CD4-positive, alpha-beta T cell (primary cell): ENCODE measurements around the gene PXMP2. TPM values are rescaled to one million over a fixed set of nuclear protein-coding genes. Genes with fewer than 3 reads are reported as not detected.
A peak's percentile ranks its signal among the peaks of the same experiment; 100 is the strongest.

Experiments
- ATAC-seq: fragments of 200-7000 bp; cut with Tn5 transposase; one replicate; pipeline ENCODE4 v1.10.0; 2022; ENCODE audit warnings: mild to moderate bottlenecking; ENCODE audit not compliant: poor library complexity
- CTCF ChIA-PET: fragments of 350-600 bp; sonication (Branson Sonifier 250); formaldehyde crosslinking; loops from one replicate; lab custom pipeline; 2021; ENCODE audit warnings: antibody characterized with exemption, inconsistent platforms; lab: Charles Lee
- POLR2A ChIA-PET: fragments of 350-600 bp; sonication (Branson Sonifier 250); formaldehyde crosslinking; loops from one replicate; lab custom pipeline; 2021; ENCODE audit warnings: antibody characterized with exemption, inconsistent platforms; lab: Charles Lee
- DNase-seq, 14 experiments: peaks; one replicate each; pipeline ENCODE4 v3.0.0-alpha.2; 2013 to 2020; ENCODE audit warnings: mixed read lengths in 2 of 14
- H3K27ac ChIP-seq, 2 donors: one replicate each; pipeline versions ENCODE4 v1.5.1 to v1.7.0; 2013; ENCODE audit warnings: low read length in 2 of 2, low read depth in 1 of 2, mild to moderate bottlenecking in 1 of 2
- H3K27me3 ChIP-seq, 2 experiments: 1 replicate in 1 of 2; 2 replicates in 1 of 2; pipeline versions ENCODE4 v1.6.1 to v1.7.0; 2013; ENCODE audit warnings: low read length in 2 of 2, control low read depth in 1 of 2, mild to moderate bottlenecking in 1 of 2, moderate library complexity in 1 of 2; ENCODE audit not compliant: insufficient read depth in 2 of 2, control insufficient read depth in 1 of 2
- H3K36me3 ChIP-seq: one replicate; pipeline ENCODE4 v1.6.1; 2013; ENCODE audit warnings: low read length, control low read depth; ENCODE audit not compliant: insufficient read depth
- H3K4me1 ChIP-seq: one replicate; pipeline ENCODE4 v1.6.1; 2013; ENCODE audit warnings: low read length, control low read depth; ENCODE audit not compliant: insufficient read depth
- H3K4me3 ChIP-seq: one replicate; pipeline ENCODE4 v1.5.1; 2013; ENCODE audit warnings: mild to moderate bottlenecking, low read length, moderate library complexity
- H3K9me3 ChIP-seq, 2 experiments: 1 replicate in 1 of 2; 2 replicates in 1 of 2; pipeline versions ENCODE4 v1.6.1 to v1.7.0; 2013; ENCODE audit warnings: low read length in 2 of 2, mild to moderate bottlenecking in 2 of 2, control low read depth in 1 of 2, moderate library complexity in 1 of 2; ENCODE audit not compliant: control insufficient read depth in 1 of 2, insufficient read depth in 1 of 2
- H3K27ac Mint-ChIP-seq: one replicate; pipeline ENCODE4 v1.8.0; 2020; ENCODE audit warnings: mixed read lengths
- H3K27me3 Mint-ChIP-seq: one replicate; pipeline ENCODE4 v1.8.0; 2021; ENCODE audit warnings: mixed read lengths
- H3K36me3 Mint-ChIP-seq: one replicate; pipeline ENCODE4 v1.8.0; 2021; ENCODE audit warnings: low read depth, mixed read lengths
- H3K4me1 Mint-ChIP-seq: one replicate; pipeline ENCODE4 v1.8.0; 2021; ENCODE audit warnings: low read depth, mixed read lengths
- H3K4me3 Mint-ChIP-seq: one replicate; pipeline ENCODE4 v1.8.0; 2020; ENCODE audit warnings: mild to moderate bottlenecking, mixed read lengths
- H3K9me3 Mint-ChIP-seq: one replicate; pipeline ENCODE4 v1.8.0; 2020; ENCODE audit warnings: mixed read lengths
- CTCF ChIP-seq: fragments of 200-600 bp; IDR thresholded peaks from one replicate; pipeline ENCODE4 v1.8.0; 2022; ENCODE audit warnings: antibody characterized with exemption, mild to moderate bottlenecking
- intact Hi-C, 2 experiments: fragments of 100-400 bp; cut with DNase I in 1 of 2; cut with micrococcal nuclease in 1 of 2; formaldehyde crosslinking; loops; one replicate each; pipeline versions ENCODE4 v1.15.1 to v1.9.0; 2023 to 2025; cut with DNase I, micrococcal nuclease
- total RNA-seq, 174 experiments: library from RNA in 2 of 174; stranded (reverse) in 2 of 174; gene quantifications; one replicate each; pipeline ENCODE4 v1.2.3 and lab custom pipeline; 2021 to 2026

PXMP2 gene
- total RNA-seq, 2 experiments from 2014 or later = 2.1 to 2.6 TPM

GRCh38 chr12:132669166-132669879, 18.1 kb upstream of the PXMP2 start:
- ATAC-seq = no peak
- CTCF ChIA-PET = no interaction called here
- H3K27ac Mint-ChIP-seq = no peak overlapping the region
- Histone ChIP-seq H3K27ac (no peak overlapping the region), H3K27me3 (no peaks in the 10 kb centered on the region), H3K9me3 (no peaks in the 10 kb centered on the region), H3K4me3 (no peak overlapping the region), H3K4me1 (peaks cover 7% of the 10 kb centered on the region), H3K36me3 (peaks cover 71% of the 10 kb centered on the region)
- H3K36me3 Mint-ChIP-seq = peaks cover 87% of the 10 kb centered on the region
- DNase-seq = no peak
- H3K4me1 Mint-ChIP-seq = peaks cover 4% of the 10 kb centered on the region
- H3K4me3 Mint-ChIP-seq = no peak overlapping the region
- H3K27me3 Mint-ChIP-seq = no peaks in the 10 kb centered on the region
- no peak for TF ChIP-seq CTCF
- H3K9me3 Mint-ChIP-seq = no peaks in the 10 kb centered on the region
- POLR2A ChIA-PET = no interaction called here
- intact Hi-C loops = no loop called here

- Histone ChIP-seq H3K27ac (no peak overlapping the region), H3K9me3 (no peaks in the 10 kb centered on the region), H3K36me3 (peaks cover 69% of the 10 kb centered on the region), H3K27me3 (no peaks in the 10 kb centered on the region), H3K4me1 (peaks cover 7% of the 10 kb centered on the region), H3K4me3 (no peak overlapping the region)
- intact Hi-C loops = no loop called here
- peaks cover 89% of the 10 kb centered on the region for H3K36me3 Mint-ChIP-seq
- ChIA-PET POLR2A (no interaction called here), CTCF (no interaction called here)
- no peak overlapping the region for H3K4me3 Mint-ChIP-seq
- ATAC-seq (no peak), DNase-seq (peak in 1 of 14 experiments; percentile 37)
- peaks cover 4% of the 10 kb centered on the region for H3K4me1 Mint-ChIP-seq
- H3K27ac Mint-ChIP-seq = no peak overlapping the region
- no peaks in the 10 kb centered on the region for H3K9me3 Mint-ChIP-seq
- H3K27me3 Mint-ChIP-seq = no peaks in the 10 kb centered on the region
- TF ChIP-seq CTCF = no peak
Observed at GRCh38 chr12:132672116-132672515, 15.3 kb upstream of the PXMP2 start.

GRCh38 chr12:132672678-132673077, 14.7 kb upstream of the PXMP2 start:
- Histone ChIP-seq H3K4me3 (no peak overlapping the region), H3K27me3 (no peaks in the 10 kb centered on the region), H3K4me1 (peaks cover 7% of the 10 kb centered on the region), H3K27ac (no peak overlapping the region), H3K36me3 (peaks cover 69% of the 10 kb centered on the region), H3K9me3 (no peaks in the 10 kb centered on the region)
- CTCF ChIA-PET = no interaction called here
- ATAC-seq (no peak), DNase-seq (no peak)
- Mint-ChIP-seq H3K4me3 (no peak overlapping the region), H3K4me1 (peaks cover 4% of the 10 kb centered on the region), H3K36me3 (peaks cover 89% of the 10 kb centered on the region), H3K9me3 (no peaks in the 10 kb centered on the region), H3K27me3 (no peaks in the 10 kb centered on the region), H3K27ac (no peak overlapping the region)
- intact Hi-C loops = no loop called here
- POLR2A ChIA-PET = no interaction called here
- TF ChIP-seq CTCF = no peak
